K562 (cell line): ENCODE measurements around the gene UQCRHL. TPM values are rescaled to one million over a fixed set of nuclear protein-coding genes. Genes with fewer than 3 reads are reported as not detected.

Experiments used
- ARID3A ChIP-seq: IDR thresholded peaks from 2 replicates; pipeline ENCODE4 v1.6.1; 2012; ENCODE audit warnings: low read depth, low read length, improper control_type of control experiment, borderline replicate concordance
- DIDO1 ChIP-seq: fragments of 450-650 bp; IDR thresholded peaks from 2 replicates; pipeline ENCODE4 v1.6.1; 2016; ENCODE audit warnings: low read depth, missing biosample characterization, missing genetic modification characterization
- KLF1 ChIP-seq: fragments of 450-650 bp; IDR thresholded peaks from 2 replicates; pipeline ENCODE4 v1.6.1; 2016; ENCODE audit warnings: missing genetic modification characterization, missing compliant biosample characterization
- RUNX1 ChIP-seq: sonication (generic); IDR thresholded peaks from 2 replicates; pipeline ENCODE4 v1.6.1; 2016; ENCODE audit warnings: antibody characterized with exemption, low read depth
- SIRT6 ChIP-seq: IDR thresholded peaks from one replicate; pipeline ENCODE4 v1.6.1; 2012; ENCODE audit warnings: low read depth, mild to moderate bottlenecking, control low read depth, inconsistent platforms, low read length, moderate library complexity
- TAF1 ChIP-seq: IDR thresholded peaks from 2 replicates; pipeline ENCODE4 v1.6.1; 2011; ENCODE audit warnings: mild to moderate bottlenecking, low read length, moderate library complexity; ENCODE audit not compliant: insufficient read depth, control insufficient read depth, severe bottlenecking; ENCODE audit errors: extremely low read depth
- TBL1XR1 ChIP-seq, 2 experiments: IDR thresholded peaks; 2 replicates each; pipeline ENCODE4 v1.6.1; 2012; ENCODE audit warnings: improper control_type of control experiment in 2 of 2, low read length in 2 of 2, mild to moderate bottlenecking in 1 of 2
- UBTF ChIP-seq, 2 experiments: IDR thresholded peaks; 2 replicates each; pipeline ENCODE4 v1.6.1; 2012; ENCODE audit warnings: improper control_type of control experiment in 2 of 2, low read depth in 2 of 2, low read length in 2 of 2, borderline replicate concordance in 1 of 2
- YY1 ChIP-seq, 3 experiments: IDR thresholded peaks; 2 replicates each; pipeline ENCODE4 v1.6.1; 2011; ENCODE audit warnings: low read length in 2 of 3, mild to moderate bottlenecking in 2 of 3, moderate library complexity in 2 of 3, borderline replicate concordance in 1 of 3, control low read depth in 1 of 3, low read depth in 1 of 3; ENCODE audit not compliant: insufficient read depth in 3 of 3, insufficient replicate concordance in 2 of 3, control insufficient read depth in 1 of 3, insufficient read length in 1 of 3; ENCODE audit errors: extremely low read depth in 1 of 3
- ZBTB7A ChIP-seq: IDR thresholded peaks from 2 replicates; pipeline ENCODE4 v1.6.1; 2011; ENCODE audit warnings: low read depth, mild to moderate bottlenecking, low read length, moderate library complexity, borderline replicate concordance; ENCODE audit not compliant: control insufficient read depth
- ZNF197 ChIP-seq: fragments of 200-800 bp; sonication (Bioruptor generic); IDR thresholded peaks from 2 replicates; pipeline ENCODE4 v1.6.1; 2016; ENCODE audit warnings: low read depth, missing genetic modification characterization, missing compliant biosample characterization
- ZNF431 ChIP-seq: sonication (generic); formaldehyde crosslinking; IDR thresholded peaks from 2 replicates; pipeline ENCODE4 v1.8.0; 2022; ENCODE audit warnings: mild to moderate bottlenecking, missing genetic modification reagents
- ZNF668 ChIP-seq: fragments of 250-450 bp; sonication (Bioruptor Pico); IDR thresholded peaks from 2 replicates; pipeline ENCODE4 v1.8.0; 2022; ENCODE audit warnings: mild to moderate bottlenecking, inconsistent platforms
- ZNF830 ChIP-seq: fragments of 250-450 bp; sonication (Bioruptor Pico); IDR thresholded peaks from 2 replicates; pipeline ENCODE4 v1.5.0; 2021; ENCODE audit warnings: mild to moderate bottlenecking
- polyA plus RNA-seq, 8 experiments: library from polyadenylated mRNA; depleted of rRNA in 4 of 8; stranded (reverse) in 5 of 8; unstranded in 3 of 8; fragments of >200 nt; fragmentation: Nextera tagmentation in 2 of 8; fragmentation: Illumina TruSeq in 1 of 8; extraction: Ambion mirVana in 2 of 8; extraction: Trizol in 1 of 8; gene quantifications; 2 replicates each; pipeline versions ENCODE4 v1.2.1 to v1.2.3, GENCODE V29; 2011 to 2014; ENCODE audit warnings: inconsistent platforms in 1 of 8, missing spikeins in 1 of 8
- total RNA-seq, 7 experiments: library from RNA; depleted of rRNA in 6 of 7; stranded (reverse); fragments of >200 nt in 6 of 7; fragmentation: Illumina TruSeq in 2 of 7; extraction: Trizol in 2 of 7; gene quantifications; 2 replicates each; pipeline versions ENCODE4 v1.2.1 to v1.2.3, GENCODE V29; 2011 to 2021; ENCODE audit warnings: low replicate concordance in 1 of 7

Gene UQCRHL
- total and polyA plus RNA-seq, 9 of the 15 experiments (the other 6 are each of a cell fraction or from before 2014, with no cell fraction given), result 5.1 to 41.3 (median 21.8) TPM

GRCh38 chr1:15848929-15849774, 41.7 kb upstream of the UQCRHL start (continued):
- TF ChIP-seq UBTF (IDR thresholded peaks at IDR 0.05; ENCODE audit: borderline replicate concordance in 1 of 2, low read depth in 2 of 2, low read length in 2 of 2) (no peak; a peak in 1 of 4 replicates), ZNF668 (CRISPR knock-in tag) (0 out of 2 replicates have a peak, but pooled peaks have one; percentile 4), DIDO1 (tag) (no peak), ARID3A (no peak), SIRT6 (peak; percentile 43), ZNF830 (no peak), RUNX1 (no peak), ZNF197 (CRISPR knock-in tag) (no peak), TAF1 (peak; percentile 85), KLF1 (tag) (no peak), TBL1XR1 (IDR thresholded peaks at IDR 0.05; ENCODE audit: low read length in 2 of 2) (peak; percentile 21 to 67; a peak in 2 of 4 replicates), ZBTB7A (no peak), YY1 (IDR thresholded peaks at IDR 0.05; ENCODE audit: borderline replicate concordance in 1 of 3, control insufficient read depth in 1 of 3, extremely low read depth in 1 of 3, insufficient read depth in 3 of 3, insufficient read length in 1 of 3, insufficient replicate concordance in 2 of 3, low read depth in 1 of 3, low read length in 2 of 3) (peak in 2 of 3 experiments; percentile 80 to 90), ZNF431 (0 out of 2 replicates have a peak, but pooled peaks have one; percentile 59)
- TF ChIP-seq, all 486 proteins: peak for 89
